HG03103 (cell line): ENCODE results near the gene CYCS.
"Not testable (repeated sequence)": the region's sequence is repeated elsewhere in the genome, so short reads cannot be mapped to it uniquely, and the experiment has no call there.

ENCODE experiments used
- ATAC-seq: cut with Tn5 transposase; IDR thresholded peaks from one replicate; pipeline ENCODE4 v1.9.1; 2021; ENCODE audit warnings: low read depth; ENCODE audit not compliant: unreplicated experiment

CYCS gene

DNA sequence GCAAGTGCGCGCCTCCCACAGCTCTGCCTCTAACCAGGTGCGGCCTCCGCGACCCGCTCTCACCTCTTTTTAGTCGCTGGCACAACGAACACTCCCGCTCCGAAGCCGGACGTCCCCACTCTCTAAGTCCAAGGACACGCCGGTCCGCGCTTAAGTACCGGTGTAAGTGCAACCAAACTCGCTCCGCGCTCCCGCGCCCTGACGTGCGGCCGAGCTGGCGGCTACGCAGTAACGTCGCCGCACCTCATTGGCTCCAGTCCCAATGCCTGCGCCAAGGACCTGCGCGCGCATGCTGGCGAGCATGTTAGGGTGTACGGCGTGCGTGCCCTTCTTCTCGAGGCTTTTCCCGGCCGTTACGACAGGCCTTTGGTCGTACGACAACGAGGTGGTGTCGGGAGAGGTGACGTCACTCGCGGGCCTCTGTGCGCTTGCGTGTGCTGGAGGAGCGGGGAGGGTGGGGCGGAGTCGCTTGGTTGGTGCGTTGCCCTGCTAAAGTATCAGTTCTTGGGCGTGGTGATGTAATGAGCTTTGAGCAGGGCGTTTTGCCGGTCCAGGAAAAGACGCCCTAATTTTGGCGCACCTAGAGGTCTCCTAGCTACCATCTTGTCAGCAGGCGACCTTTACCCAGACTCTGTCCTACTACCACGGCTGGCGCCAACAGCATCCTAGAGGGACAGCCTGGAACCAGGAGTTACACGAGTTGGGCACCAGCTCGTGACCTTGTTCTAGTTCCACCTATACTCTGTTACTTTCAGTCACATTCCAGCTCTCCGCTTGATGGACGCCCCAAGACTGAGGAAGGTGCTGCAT lies at the start of gene CYCS:
TSS of gene CYCS (minus strand) at position 124 of the 810 bp plus-strand sequence. CDS start 1,141 bp downstream, outside the sequence.
- peak; percentile 90 for ATAC-seq

DNA sequence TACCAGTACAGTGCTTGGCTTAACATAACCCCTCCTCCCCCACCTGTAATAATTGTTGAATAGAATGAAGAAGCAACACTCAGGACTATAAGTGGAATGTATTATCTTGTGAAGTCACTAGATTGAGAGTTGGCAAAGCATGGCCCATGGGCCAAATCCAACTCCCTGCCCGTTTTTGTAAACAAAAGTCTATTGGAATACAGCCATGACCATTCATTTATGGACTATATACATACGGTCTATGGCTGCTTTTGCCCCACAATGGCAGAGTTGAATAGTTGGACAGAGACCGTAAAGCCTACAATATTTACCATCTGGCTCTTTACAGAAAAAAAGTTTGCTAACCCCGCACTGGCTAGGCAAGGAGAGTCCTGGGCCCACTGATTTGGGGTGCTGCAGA lies 48.1 kb upstream of the CYCS start:
- no peak for ATAC-seq

DNA sequence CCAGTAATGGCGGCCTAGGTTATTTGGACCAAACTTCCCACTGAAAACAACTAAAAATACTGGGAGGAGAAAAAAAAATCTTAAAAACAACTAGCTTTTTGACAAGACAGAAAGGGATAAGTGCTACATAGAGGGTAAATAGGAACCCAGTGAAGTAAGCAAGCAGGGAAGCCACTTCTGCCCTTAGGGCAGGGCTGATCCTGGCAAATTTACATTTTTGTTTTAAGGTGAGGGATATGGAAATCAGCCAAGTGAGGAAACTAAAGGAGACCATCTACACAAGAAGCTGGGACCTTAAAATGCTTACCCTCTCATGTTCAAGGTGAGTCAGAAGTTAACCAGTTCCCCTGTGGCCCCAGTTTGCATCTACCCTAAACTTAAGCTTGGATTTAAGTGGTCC lies 46.5 kb upstream of the CYCS start:
- no peak for ATAC-seq

DNA sequence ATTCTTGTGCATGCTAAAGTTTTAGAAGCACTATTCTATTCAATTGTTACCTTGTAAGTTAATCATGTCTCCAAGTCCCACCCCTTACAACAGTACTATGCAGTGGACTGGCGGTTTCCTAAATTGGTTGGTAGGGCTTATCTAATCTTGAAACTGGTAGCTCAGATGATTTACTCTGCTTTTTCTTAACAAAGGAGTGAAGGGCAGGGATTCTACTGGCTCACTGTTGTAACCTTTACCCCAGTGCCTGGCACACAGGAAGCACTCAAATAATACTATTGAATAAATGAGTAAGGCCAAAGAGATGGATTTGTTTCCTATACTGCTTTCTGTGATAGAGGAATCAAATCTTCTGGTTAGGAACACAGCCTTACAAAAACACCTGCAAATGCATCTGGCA lies 46.0 kb upstream of the CYCS start:
- ATAC-seq = no peak

DNA sequence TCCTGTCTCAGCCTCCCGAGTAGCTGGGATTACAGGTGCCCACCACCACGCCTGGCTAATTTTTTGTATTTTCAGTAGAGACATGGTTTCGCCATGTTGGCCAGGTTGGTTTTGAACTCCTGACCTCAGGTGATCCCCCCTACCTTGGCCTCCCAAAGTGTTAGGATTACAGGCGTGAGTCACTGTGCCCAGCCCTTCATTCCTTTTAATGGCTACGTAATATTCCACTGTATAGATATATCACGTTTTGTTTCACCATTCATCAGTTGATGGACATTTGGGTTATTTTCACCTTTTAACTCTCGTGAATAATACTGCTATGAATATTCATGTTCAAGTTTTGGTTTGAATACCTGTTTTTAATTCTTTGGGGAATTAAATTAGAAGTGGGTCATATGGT lies 44.6 kb upstream of the CYCS start:
- no peak for ATAC-seq

DNA sequence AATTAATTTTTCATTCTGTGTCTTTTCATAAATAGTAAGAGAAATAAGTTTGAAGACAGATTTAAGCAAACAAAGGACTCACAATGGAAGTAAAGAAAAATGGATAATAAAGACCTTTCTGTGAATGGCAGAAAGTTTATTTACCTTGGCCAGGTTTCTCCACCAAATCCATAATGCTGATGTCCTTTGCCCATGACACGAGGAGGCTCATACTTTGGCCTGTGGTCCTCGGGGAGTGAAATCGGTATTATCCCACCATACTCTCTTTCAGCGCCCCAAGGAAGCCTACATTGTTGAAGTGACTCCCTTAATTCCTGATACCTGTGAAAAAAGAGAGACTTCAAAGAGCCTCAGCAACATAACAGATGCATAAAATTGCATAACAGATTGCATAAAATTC lies 43.1 kb upstream of the CYCS start:
- ATAC-seq = no peak

DNA sequence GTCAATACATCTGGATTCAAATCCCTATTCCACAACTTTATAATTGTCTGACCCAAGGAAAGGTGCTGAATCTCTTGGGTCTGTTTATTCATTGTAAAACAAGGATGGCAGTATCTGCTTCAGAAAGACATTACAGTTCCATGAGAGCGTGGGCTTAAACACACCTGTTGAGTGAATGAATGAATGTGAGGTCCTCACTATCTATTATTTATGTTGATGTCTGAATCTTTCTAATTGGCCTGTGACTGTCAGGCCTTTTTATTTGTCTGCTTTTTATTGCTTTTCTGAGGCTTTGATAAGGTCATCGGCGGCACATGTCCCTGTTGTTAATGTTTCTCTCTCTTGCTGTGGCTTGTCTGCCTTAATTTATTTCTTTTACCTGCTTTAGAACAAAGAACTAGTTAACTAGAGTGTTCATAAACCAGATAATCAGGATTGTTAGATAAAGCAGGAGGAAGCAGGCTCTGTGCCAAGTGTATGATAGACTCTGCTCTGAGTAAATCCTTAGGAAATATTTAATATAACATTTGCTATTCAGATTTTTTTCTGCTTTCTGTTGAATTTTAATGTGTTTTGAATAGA lies 42.3 kb upstream of the CYCS start:
- no peak for ATAC-seq

DNA sequence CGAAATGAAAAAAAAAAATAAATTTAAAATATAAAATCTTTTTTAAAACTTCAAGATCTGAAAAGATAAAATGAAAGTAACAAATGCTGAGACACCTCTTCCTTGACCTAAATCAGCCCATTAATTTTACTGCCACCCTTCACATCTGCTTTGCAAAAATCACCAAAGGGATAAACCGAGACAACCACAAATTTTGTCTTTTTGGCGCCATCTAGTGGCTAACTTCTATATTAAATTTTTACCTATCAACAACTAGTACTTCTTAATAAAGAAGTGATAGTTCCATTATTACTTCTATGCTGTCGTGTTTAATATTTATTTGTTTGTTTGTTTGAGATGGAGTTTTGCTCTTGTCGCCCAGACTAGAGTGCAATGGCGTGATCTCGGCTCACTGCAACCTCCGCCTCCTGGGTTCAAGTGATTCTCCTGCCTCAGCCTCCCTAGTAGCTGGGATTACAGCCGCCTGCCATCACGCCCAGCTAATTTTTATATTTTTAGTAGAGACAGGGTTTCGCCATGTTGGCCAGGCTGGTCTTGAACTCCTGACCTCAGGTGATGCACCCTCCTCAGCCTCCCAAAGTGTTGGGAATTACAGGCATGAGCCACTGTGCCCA lies 35.0 kb upstream of the CYCS start:
- not testable (repeated sequence) for ATAC-seq

DNA sequence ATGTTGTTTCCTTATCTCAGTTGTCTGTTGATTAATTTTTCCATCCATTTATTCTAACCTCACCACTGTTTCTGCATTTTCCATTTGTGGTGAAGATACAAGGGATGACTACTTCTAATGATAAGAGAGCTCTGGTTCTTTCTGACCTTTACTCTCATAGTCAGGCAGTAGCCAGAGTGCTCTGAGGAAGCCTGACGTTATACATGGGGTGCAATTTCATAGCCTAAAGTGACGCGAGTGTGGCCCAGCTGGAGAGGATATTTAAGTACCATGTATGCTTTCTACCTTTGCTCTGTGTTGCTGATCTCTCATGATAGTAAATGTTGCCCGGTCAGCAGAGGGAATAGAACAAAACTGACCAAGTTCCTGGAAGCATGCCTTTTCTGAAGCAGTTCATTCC lies 33.9 kb upstream of the CYCS start:
- ATAC-seq = no peak

DNA sequence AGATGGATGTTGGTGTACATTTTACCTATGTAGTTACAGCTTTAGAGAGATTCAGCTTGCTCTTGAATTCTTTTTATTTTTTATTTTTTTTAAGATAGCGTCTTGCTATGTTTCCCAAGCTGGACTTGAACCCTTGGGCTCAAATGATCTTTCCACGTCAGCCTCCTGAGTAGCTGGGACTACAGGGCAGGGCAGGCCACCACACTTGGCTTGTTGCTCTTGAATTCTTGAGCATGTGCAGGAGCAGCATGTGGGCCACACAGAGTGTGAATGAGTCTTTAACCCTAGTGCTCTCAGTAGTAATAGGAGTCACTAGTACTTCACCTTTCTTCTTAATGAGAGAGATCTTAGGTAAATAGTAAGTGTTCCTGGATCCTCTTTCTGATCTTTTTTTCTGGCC lies 26.7 kb upstream of the CYCS start:
- no peak for ATAC-seq

DNA sequence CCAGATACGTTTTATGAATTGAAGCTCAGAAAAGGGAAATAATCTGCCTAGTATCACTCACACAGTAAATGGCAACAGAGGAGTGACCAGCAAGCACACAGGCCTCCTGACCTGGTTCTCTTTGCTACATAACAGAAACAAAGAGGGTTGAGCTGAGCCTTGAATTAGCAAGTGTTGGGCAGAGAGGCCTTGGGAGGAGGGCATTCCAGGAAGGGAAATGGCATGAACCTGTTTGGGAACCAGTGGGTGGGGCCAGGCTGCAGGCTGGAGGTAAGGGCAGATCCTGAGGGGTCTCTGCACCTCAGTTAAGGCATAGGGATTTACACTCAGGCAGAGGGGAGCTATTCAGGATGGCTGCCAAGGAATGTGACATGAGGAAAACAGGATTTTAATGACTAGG lies 24.8 kb upstream of the CYCS start:
- ATAC-seq = no peak

DNA sequence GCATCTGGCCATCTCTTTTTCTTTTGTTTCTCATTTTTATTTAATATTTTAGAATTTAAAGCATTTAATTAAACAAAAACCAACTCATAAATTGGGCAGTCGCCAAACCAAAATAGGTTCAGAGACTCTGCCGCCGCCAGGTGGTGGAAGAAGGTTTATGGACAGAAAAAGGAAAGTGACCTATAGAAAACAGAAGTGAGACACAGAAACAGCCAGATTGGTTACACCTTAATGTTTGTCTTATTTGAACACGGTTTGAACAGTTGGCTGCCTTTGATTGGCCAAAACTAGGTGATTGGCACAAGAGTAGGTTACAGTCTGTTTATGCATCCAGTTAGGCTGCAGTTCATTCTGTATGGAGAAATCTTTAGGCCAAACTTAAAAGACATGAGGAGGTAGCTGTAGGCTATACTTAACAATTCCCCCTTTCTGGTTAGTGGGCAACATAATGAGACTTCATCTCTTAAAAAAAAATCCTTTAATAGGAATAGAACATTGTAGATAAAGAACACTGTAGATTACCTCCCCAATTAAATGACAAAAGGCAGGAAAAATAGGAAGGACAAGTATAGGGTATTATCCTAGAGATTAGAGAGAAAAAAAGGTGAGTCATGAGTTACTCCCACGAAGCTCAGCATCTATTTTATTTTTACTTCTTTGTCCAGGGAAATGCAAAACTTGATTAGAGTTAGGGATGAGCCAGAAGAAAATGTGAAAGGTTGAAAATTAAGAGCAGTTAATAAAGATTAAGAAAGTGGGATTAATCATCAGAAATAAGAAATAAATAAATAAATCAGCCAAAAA lies 23.9 kb upstream of the CYCS start:
- no peak for ATAC-seq

DNA sequence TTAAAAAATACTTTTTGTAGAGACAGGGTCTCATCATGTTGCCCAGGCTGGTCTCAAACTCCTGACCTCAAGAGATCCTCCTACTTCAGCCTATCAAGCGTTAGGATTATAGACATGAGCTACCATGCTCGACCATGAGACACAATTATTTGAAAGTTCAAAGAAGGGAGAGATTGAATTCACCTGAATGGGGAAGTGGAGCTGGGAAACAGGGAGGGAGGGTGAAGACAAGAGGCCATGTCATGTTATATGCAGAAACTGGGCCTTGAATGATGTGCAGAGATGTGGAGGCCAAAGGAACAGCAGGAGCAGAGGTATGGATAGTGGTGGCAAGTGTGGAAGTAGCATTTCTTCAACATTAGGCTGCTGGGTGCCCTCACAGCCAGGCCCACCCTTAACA lies 18.7 kb upstream of the CYCS start:
- no peak for ATAC-seq

DNA sequence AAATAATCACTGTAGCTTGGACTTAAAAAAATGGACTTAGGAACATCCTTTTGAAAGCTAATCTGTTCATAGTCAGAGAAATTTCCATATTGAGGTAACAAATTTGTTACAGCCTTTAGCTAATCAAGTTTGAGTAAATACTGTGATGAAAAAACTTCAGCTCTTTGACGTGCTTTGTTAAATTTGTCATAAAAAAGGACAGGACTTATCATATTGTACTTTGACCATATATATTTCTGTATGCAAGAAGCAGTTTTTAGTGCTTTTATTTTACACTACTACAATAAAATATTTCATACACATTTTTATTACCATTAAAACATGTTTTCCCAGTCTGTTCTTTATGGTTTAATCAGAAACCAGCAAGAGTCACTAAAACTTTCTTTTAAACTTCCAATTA lies 14.5 kb upstream of the CYCS start:
- ATAC-seq = no peak

DNA sequence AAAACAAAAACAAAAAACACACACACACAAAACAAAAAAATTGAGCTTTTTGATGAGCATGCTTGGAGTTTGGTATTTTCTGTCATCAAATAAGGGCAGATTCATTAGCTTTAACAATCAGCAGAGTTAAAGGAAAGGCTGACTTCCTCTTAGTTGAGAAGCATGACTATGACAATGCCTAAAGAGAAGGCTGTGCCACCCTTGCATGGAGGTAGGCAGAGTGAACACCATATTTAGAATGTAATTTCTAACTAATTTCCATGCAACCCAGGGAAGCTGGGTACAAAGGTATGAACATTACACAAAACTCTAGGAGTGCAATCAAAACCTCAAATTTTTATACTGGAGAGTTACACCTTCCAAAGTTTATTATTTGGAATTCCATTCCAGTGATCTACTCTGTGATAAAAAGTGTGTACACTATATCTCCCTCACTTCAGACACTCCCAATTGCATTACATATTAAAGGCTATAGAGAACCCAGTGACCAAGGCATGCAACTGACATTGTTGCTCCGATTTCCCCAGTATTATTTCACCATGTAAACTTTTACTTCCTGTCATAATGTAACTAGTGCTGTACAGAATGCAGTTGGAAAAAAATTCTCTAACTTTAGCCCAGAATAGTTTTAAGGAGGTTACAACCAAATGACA lies 9.4 kb upstream of the CYCS start:
- ATAC-seq = no peak

DNA sequence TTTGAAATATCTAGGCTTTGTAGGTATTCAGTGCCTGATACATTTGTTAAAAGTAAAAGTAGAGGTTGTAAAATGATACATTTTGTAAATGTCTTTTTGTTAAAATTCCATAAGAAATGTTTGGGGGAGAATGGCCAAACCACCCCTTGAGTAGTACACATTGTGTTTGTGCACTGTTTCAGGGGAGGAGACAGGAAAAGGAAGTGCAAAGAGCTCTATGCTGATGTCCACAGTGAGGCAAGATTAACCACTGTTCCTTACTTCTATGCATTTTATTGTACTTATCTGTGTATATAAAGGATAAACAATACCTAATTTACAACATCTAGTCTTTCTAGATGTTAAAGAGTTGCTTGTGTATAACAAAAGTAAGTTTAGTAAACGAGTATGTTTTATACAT lies 7.4 kb upstream of the CYCS start:
- ATAC-seq = no peak

DNA sequence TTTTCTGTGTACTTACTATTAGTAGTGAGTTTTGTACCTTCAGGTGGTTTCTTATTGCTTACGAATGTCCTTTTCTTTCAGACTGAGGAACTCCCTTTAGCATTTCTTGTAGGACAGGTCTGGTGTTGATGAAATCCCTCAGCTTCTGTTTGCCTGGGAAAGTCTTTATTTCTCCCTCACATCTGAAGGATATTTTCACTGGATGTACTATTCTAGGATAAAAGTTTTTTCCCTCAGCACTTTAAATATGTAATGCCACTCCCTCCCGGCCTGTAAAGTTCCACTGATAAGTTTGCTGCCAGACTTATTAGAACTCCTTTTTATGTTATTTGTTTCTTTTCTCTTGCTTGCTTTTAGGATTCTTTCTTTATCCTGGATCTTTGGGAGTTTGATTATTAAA lies 1.7 kb upstream of the CYCS start:
- no peak for ATAC-seq

DNA sequence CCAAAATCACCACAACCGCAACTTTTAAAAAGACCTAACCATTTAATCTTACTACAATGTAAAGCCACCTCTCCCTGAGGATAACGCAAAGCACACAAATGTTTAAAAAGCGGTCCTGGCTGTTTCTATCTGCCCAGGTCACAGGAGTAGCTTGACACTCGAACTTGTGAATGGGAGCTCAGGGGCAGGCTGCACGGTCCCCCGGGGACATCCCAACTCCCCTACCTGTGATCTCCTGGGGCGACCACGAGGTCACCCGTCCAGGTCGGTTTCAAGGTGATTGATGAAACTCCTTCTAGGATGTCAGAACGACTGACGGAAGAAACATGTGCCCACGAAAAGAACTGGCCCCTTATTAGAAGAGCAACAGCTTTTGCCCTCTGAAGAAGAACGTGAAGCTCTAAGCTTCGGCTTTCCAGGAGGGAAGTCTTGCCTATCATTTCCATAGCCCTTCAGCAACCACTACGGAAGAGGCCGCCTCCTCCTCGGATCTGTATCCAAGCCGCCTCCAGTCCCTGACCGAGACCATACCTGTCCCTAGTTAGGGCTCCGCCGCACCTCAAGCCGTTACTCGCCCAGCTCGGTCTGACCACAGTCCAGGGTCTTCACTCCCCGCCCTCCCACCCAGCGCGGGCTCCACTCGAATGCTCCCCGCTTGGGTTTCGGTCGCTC lies 459 bp downstream of the CYCS start:
- no peak for ATAC-seq

DNA sequence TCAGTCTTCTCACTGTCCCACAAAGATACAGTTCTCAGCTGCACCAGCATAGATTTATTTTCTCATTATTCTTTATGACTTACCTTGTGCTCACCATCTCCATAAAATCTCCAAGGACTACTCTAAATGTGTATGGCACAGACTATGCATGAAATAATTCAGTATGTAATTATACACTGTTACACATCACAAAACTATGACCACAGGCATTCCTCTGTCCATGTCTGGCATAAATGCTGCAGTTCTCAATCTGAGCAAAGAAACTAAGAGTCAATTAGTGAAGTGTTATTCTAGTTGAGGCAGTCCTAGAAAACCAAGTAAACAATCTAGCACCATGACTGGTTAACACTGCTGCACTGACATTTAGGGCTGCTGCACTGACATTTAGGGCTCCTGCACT lies 2.7 kb downstream of the CYCS start:
- no peak for ATAC-seq

DNA sequence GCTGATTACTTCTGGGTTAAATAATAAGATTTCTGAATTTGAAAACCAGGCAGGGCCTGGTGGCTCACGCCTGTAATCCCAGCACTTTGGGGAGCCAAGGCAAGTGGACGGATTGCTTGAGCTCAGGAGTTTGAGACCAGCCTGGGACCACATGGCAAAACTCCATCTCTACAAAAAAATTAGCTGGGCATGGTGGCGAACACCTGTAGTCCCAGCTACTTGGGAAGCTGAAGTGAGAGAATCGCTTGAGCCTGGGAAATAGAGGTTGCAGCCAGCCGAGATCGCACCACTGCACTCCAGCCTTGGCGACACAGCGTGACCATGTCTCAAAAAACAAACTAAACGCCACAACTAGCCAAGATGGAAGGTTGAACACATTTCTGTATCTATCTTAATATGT lies 3.5 kb downstream of the CYCS start:
- ATAC-seq = no peak
